T47D (cell line): ENCODE data around the gene ZNF319.

Source experiments
- DNase-seq, 2 experiments: peaks; one replicate each; pipeline versions ENCODE4 v3.0.0 to v3.0.0-alpha.2; 2011 to 2012; ENCODE audit warnings: low read depth in 1 of 2, low spot score in 1 of 2
- JUND ChIP-seq: IDR thresholded peaks from 2 replicates; pipeline ENCODE4 v1.6.1; 2012; ENCODE audit warnings: low read depth
- in situ Hi-C: cut with HindIII; loops from 2 replicates; pipeline ENCODE4 v1.10.0; 2016; ENCODE audit warnings: low sequenced_read_pairs, low pct_unique_long_range_greater_than_20kb

Gene ZNF319

GRCh38 chr16:57967916-57968315, 32.6 kb downstream of the ZNF319 start:
- in situ Hi-C loops = no loop called here
- DNase-seq = no peak
- no peak for TF ChIP-seq JUND

- no peak for DNase-seq
- TF ChIP-seq JUND = no peak
Measured at GRCh38 chr16:57966986-57967385, 33.5 kb downstream of the ZNF319 start.

GRCh38 chr16:57966204-57966771, 34.2 kb downstream of the ZNF319 start:
- no peak for DNase-seq
- no peak for TF ChIP-seq JUND
- in situ Hi-C loops = no loop called here

More at GRCh38 chr16:57966986-57967385, 33.5 kb downstream of the ZNF319 start:
- in situ Hi-C loops = no loop called here

- DNase-seq = no peak
- in situ Hi-C loops = no loop called here
- TF ChIP-seq JUND = no peak
Measured at GRCh38 chr16:57964157-57964700, 36.2 kb downstream of the ZNF319 start.

- in situ Hi-C loops = no loop called here
- no peak for DNase-seq
- no peak for TF ChIP-seq JUND
Measured at GRCh38 chr16:57962756-57963155, 37.7 kb downstream of the ZNF319 start.

- in situ Hi-C loops = no loop called here
- no peak for TF ChIP-seq JUND
Measured at GRCh38 chr16:57962046-57962445, 38.4 kb downstream of the ZNF319 start.

GRCh38 chr16:57961538-57961937, 38.9 kb downstream of the ZNF319 start:
- in situ Hi-C loops = no loop called here
- DNase-seq = no peak
- no peak for TF ChIP-seq JUND

More at GRCh38 chr16:57962046-57962445, 38.4 kb downstream of the ZNF319 start:
- DNase-seq = no peak

GRCh38 chr16:57960826-57961472, 39.5 kb downstream of the ZNF319 start:
- in situ Hi-C loops = no loop called here

GRCh38 chr16:57960310-57960709, 40.2 kb downstream of the ZNF319 start:
- in situ Hi-C loops = no loop called here
- DNase-seq = no peak

More at GRCh38 chr16:57960826-57961472, 39.5 kb downstream of the ZNF319 start:
- no peak for TF ChIP-seq JUND
- no peak for DNase-seq

GRCh38 chr16:57959804-57960203, 40.7 kb downstream of the ZNF319 start:
- DNase-seq = no peak
- no peak for TF ChIP-seq JUND
- in situ Hi-C loops = no loop called here

More at GRCh38 chr16:57960310-57960709, 40.2 kb downstream of the ZNF319 start:
- TF ChIP-seq JUND = no peak

GRCh38 chr16:57959121-57959520, 41.4 kb downstream of the ZNF319 start:
- in situ Hi-C loops = no loop called here
- no peak for DNase-seq
- no peak for TF ChIP-seq JUND

GRCh38 chr16:57958544-57958943, 41.9 kb downstream of the ZNF319 start:
- in situ Hi-C loops = no loop called here
- DNase-seq = no peak
- TF ChIP-seq JUND = no peak

GRCh38 chr16:57957673-57958392, 42.6 kb downstream of the ZNF319 start:
- no peak for DNase-seq
- TF ChIP-seq JUND = no peak
- in situ Hi-C loops = no loop called here
